SH-SY5Y (cell line): ENCODE measurements around the gene RPL4.

Source experiments
- GATA2 ChIP-seq: IDR thresholded peaks from 2 replicates; pipeline ENCODE4 v1.6.1; 2011; ENCODE audit warnings: mild to moderate bottlenecking, low read depth, low read length
- GATA3 ChIP-seq: IDR thresholded peaks from 2 replicates; pipeline ENCODE4 v1.6.1; 2011; ENCODE audit warnings: low read depth, mild to moderate bottlenecking, low read length, moderate library complexity

The RPL4 gene

DNA sequence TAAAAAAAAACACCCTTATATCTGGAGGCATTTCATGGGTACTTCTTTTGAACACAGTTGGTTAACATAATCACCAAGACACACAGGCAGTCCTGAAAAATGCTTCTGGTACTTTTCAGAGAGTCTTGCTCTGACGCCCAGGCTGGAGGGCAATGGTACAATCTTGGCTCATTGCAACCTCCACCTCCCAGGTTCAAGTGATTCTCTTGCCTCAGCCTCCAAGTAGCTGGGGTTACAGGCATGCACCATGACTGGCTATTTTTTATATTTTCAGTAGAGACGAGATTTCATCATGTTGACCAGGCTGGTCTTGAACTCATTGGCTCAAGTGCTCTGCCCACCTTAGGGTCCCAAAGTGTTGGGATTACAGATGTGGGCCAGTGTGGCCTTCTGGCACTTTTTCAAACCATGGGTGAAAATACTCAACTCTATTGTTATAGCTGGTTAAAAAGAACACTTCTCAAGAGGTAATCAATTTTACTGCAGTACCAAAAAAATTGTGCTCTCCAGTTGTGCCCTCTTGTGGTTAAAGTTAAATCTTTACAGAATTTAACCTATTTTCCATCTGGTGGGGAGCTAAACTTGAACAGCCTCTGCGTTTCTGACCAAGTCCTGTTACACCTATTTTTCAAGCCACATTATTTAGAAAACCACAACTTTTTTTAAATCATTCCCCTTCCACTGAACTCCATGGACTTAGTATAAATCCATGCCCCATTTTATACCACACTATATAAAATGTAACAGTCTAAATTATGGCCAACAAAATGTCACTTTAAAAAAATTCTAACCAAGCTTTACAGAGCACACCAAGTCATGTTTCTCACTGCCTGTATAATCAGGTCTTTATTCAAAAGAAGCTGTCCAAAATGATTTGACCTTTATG is 5.9 kb downstream of the RPL4 start:
- no peak for TF ChIP-seq GATA2
- TF ChIP-seq GATA3, result no peak

DNA sequence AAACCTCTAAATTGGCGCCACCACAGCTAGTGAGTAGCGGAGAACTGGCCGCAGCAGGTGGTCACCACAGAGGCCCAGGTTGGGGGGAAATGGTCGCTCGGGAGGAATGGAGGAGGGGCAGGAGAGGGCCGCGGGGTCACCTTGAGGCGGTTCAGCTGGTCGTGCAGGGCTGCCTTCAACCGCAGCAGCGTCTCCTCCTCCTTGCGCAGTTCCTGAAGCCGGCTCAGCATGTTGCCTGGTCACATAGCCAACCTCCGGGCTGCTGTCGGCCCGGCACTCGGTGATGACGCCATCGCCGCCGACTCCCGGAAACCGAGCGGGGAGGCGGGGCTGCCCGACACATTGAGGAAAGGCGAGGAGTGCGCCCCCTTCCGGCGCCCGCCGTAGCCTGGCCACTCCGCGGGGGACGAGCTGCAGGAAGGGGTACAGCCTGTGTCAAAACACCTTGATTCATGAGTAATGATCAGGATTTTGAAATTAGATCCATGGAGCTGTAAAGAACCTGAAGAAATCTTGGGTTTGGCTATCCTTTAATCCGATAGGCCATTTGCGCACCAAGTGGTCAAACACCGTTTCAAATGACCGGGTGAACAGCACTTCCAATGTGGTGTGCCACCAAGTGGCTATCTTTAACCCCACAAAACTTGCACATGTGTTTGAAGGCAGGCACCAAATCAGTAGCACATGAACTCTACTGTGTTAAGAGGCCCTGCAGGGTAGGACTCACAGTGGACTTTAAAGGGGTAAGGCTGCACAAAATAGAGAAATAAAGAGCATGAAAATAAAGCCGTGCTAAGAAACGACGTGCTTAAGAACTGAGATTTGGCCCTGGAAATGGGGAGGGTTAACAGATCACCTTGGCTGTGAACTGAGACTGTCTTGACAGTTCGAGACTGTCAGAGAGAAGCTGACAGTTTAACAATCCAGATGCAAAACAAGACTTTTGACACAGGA is 6.9 kb downstream of the RPL4 start, which contains the start of gene SNAPC5:
TSS of gene SNAPC5 (minus strand) at position 261 of the 954 bp plus-strand sequence. CDS start at position 230, 31 bp downstream.
- TF ChIP-seq GATA3 (no peak), GATA2 (no peak)

GRCh38 chr15:66496951-66497501 is 7.6 kb downstream of the RPL4 start:
- TF ChIP-seq GATA2, result no peak
- no peak for TF ChIP-seq GATA3

GRCh38 chr15:66494262-66494661 is 10.4 kb downstream of the RPL4 start:
- no peak for TF ChIP-seq GATA3
- no peak for TF ChIP-seq GATA2

- TF ChIP-seq GATA3 (no peak), GATA2 (no peak)
These were observed 12.8 kb downstream of the RPL4 start for GRCh38 chr15:66491846-66492245.

DNA sequence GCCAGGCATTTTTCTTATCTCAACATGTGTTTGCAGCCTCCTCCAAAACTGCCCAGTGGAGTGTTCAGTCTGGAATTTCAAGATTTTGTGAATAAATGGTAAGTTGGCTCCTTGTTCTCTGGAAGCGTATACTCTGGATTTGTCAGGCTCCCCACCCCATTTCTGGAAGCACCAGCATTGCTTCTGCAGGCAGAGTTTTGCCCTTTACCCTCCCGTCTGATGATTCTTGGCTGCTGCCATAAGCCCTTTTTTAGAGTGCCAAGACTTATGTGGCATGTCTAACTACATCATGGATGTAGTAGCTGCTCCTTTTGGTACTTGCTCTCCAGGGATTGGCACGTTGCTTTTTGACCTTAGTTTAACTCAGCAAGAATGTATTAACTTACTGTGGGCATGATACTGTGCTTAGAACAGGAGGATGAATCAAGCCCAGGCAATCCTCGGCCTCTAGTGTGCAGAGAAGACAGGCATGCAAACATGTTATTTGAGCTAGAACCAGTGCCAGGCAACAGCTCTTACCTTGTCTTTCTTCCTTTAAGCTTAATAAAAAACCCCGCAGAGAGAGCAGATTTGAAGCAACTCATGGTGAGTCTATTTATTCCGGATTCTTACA is 15.4 kb downstream of the RPL4 start:
- TF ChIP-seq GATA3 (no peak), GATA2 (no peak)

DNA sequence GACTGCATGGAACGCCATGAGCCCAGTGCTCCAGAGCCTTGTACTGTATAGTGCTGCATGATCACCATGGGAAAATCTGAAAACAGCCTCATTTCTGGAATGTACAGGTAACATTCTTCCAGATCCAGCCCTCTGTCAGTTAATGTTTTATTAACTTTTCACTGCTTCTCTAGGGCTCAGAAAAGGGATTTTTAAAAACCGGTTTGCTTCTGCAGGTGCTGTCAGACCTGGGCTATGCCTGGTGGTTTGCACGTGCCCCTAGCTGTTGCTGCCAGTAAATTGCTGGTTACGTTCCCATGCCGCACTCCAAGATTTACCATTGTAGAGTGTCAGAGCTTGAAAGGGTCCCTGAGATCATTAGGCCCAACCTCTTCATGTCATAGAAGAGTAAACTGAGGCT is 16.1 kb downstream of the RPL4 start:
- TF ChIP-seq GATA3, result no peak
- TF ChIP-seq GATA2, result no peak

- TF ChIP-seq GATA2, result no peak
- no peak for TF ChIP-seq GATA3
These were observed 17.8 kb downstream of the RPL4 start for GRCh38 chr15:66486887-66487286.

DNA sequence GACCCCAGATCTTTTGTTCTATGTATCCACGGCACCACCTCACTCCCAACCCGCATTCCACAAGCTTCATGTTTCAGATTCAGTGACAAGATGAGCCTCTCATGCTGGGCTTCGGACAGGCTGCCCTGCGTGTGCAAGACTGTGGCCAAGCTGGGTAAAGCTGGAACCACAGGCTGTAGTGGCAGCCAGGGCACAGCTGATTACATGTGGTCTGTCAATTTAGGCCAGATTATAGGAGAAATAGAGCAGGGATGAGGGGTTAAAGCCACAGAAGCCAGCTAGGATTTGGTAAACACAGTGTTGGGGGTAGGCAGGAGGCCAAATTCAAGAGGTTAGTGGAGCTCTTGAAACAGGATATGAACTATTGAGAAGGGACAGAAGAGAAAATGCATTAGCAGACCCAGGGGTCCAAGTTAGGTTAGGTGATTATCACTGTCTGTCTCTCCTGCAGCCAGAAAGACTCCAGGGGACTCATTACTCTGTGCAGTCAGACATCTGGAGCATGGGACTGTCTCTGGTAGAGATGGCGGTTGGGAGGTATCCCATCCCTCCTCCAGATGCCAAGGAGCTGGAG is 20.0 kb downstream of the RPL4 start:
- TF ChIP-seq GATA2 (no peak), GATA3 (no peak)

- TF ChIP-seq GATA3 (no peak), GATA2 (no peak)
These were observed 21.5 kb downstream of the RPL4 start for GRCh38 chr15:66483131-66483566.

DNA sequence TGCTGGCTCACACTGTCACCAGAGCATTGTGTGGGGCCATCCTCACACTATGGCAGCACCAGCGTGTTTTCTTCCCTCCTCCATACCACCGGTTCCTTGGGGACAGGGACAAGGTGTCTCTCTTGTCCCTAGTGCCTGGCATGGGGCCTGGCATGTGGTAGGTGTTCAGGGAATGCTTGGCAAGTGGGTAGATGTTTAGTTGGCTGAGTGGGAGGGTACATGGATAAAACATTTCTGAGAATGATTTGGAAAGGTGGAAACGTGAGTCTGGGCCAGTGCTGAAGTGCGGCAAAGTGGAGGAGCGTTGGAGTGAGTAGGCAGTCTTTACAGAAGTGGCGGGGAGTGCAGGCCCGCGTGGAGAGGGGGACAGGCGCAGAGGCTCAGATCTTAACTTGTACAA is 22.1 kb downstream of the RPL4 start:
- TF ChIP-seq GATA2, result no peak
- no peak for TF ChIP-seq GATA3

- TF ChIP-seq GATA3 (no peak), GATA2 (no peak)
These were observed 23.4 kb downstream of the RPL4 start for GRCh38 chr15:66481107-66481856.

GRCh38 chr15:66480267-66480666 is 24.4 kb downstream of the RPL4 start:
- TF ChIP-seq GATA2 (no peak), GATA3 (no peak)

GRCh38 chr15:66477011-66477410 is 27.6 kb downstream of the RPL4 start:
- TF ChIP-seq GATA3 (no peak), GATA2 (no peak)
